ENCODE measurements around the gene PDE12.

DNA sequence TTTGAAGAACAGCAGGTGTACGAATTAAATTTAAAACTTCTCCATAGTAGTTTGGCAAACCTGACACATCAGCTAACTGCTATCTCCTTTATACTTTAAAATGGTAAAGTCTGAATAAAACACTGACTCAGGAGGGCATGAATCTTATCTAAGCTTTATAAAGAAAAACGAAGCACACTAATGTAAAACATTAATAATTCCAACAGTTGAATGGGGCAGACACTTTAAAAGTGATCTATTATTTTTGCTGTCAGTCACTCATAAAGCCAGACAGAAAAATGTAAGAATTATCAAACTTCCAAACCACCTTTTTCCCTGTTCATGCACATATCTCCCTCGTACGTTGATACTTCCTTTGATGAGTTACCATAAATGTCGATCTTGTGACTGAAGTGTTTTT lies 38.5 kb downstream of the PDE12 start:
- TF ChIP-seq, protein P1, sequence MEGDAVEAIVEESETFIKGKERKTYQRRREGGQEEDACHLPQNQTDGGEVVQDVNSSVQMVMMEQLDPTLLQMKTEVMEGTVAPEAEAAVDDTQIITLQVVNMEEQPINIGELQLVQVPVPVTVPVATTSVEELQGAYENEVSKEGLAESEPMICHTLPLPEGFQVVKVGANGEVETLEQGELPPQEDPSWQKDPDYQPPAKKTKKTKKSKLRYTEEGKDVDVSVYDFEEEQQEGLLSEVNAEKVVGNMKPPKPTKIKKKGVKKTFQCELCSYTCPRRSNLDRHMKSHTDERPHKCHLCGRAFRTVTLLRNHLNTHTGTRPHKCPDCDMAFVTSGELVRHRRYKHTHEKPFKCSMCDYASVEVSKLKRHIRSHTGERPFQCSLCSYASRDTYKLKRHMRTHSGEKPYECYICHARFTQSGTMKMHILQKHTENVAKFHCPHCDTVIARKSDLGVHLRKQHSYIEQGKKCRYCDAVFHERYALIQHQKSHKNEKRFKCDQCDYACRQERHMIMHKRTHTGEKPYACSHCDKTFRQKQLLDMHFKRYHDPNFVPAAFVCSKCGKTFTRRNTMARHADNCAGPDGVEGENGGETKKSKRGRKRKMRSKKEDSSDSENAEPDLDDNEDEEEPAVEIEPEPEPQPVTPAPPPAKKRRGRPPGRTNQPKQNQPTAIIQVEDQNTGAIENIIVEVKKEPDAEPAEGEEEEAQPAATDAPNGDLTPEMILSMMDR (IDR thresholded peaks at IDR 0.05): no peak
- TF ChIP-seq EZH2 (IDR thresholded peaks at IDR 0.05): no peak

All from neural progenitor cell (in vitro differentiated cells).